ENCODE results near the gene PCSK2. TPM values are rescaled to one million over a fixed set of nuclear protein-coding genes. Genes with fewer than 3 reads are reported as not detected.

Gene PCSK2
- 0.48 TPM in 1 of 2 replicates, not detected in the other for total RNA-seq

DNA sequence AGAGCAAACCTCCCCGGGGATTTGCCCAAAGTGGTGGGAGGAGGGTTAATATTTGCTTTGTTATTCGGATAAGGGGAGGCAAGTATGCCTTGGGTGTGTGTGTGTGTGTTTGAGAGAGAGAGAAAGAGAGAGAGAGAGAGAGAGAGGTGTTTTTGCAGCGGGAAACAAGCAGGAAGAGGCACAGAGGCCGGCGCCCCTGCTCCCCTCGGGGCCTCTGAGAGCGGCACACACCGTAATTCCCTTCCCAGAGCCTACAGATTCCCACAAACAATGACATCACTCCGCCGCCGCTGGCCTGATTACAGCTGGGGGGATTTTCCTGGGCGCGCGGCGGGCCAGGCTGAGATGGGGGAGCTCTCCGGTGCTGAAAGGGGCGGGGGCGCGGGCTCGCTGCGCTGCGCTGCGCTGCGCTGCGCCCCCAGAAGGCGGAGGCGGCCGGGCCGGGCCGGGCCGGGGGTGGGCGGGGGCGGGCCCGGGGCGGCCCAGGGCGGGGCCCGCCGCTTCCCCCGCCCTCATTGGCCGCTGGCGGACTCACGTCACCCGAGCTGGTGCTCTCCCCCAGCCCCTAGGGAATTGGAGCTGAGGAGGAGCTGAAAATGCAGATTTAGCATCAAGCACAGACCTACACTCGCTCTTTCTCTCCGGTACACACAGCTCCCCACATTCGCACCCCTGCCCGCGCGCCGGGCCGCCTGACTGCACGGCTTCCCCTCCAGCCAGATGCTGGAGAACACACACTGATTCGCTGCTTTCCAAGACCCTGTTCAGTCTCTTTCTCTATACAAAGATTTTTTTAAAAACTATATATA lies at the start of gene PCSK2:
PCSK2 (plus strand) TSS at position 631 of the 809 bp plus-strand sequence. CDS start 266 bp downstream, outside the sequence.

DNA sequence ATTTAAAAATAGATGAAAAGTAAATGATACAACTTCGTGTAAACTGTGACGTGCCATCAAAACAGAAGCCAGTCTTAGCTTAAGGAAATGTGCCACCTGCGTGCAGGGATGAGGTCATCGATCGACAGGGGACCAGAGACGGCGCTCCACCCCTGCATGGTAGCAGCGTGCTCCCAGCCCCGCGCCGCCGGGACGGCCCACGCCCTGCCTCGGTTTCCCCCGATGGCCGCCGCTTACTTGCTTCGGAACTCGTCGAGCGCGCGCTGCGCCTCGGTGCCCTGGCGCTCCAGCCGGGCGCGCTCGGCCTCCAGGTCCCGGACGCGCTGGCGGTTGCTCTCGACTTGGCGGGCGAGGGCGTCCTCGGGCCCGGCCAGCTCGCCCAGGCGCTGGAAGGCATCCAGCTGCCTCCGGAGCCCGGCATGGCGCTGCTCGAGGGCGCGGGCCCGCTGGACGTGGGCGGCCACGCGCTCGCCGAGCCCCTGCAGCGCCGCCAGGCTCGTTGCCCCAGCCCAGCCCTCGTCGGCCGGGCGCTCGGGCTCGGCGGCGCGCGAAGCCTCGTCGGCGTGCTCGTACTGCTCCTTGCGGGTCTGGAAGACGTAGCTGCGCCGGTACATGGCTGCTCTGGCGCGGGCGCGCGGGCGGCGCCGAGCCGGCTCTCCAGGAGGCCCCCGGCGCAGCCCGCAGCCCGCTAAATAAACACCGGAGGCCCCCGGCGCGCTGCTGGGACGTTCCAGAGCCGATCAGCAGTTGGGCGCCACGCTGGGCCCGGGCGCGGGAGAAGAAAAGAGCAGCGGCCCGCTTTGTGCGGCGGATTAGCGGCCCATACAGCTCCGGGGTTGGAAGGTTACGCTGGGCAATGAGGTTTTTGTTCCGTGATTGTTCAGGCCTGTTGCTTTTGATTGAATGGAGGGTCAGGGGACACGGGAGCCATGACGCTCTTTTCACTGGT lies 304.1 kb downstream of the PCSK2 start, which contains the start of gene BFSP1:
BFSP1 (minus strand) TSS at position 664 of the 949 bp plus-strand sequence; CDS start at position 614, 50 bp downstream.

All from epithelial cell of alveolus of lung (primary cell).